Measurements from ENCODE around the gene TMEM247.

TMEM247 gene

GRCh38 chr2:46490521-46491141, 11.3 kb downstream of the TMEM247 start:
- no peak for FAIRE-seq

GRCh38 chr2:46492301-46492700, 12.9 kb downstream of the TMEM247 start:
- no peak for FAIRE-seq

GRCh38 chr2:46493241-46493970, 14.0 kb downstream of the TMEM247 start:
- FAIRE-seq = no peak

GRCh38 chr2:46493971-46494250, 14.5 kb downstream of the TMEM247 start:
- FAIRE-seq = no peak

- FAIRE-seq = no peak
Measured at GRCh38 chr2:46494596-46494995, 15.2 kb downstream of the TMEM247 start.

GRCh38 chr2:46495231-46496030, 16.1 kb downstream of the TMEM247 start:
- FAIRE-seq = no peak

GRCh38 chr2:46497766-46498165, 18.4 kb downstream of the TMEM247 start:
- FAIRE-seq = no peak

- no peak for FAIRE-seq
Measured at GRCh38 chr2:46498681-46499080, 19.3 kb downstream of the TMEM247 start.

- no peak for FAIRE-seq
Measured at GRCh38 chr2:46499392-46499785, 20.0 kb downstream of the TMEM247 start.

GRCh38 chr2:46500801-46501200, 21.4 kb downstream of the TMEM247 start:
- FAIRE-seq = no peak

GRCh38 chr2:46502291-46502885, 23.0 kb downstream of the TMEM247 start:
- FAIRE-seq = no peak

GRCh38 chr2:46503686-46504085, 24.3 kb downstream of the TMEM247 start:
- FAIRE-seq = no peak

GRCh38 chr2:46504221-46504620, 24.9 kb downstream of the TMEM247 start:
- no peak for FAIRE-seq

GRCh38 chr2:46504685-46505471, 25.5 kb downstream of the TMEM247 start:
- no peak for FAIRE-seq

GRCh38 chr2:46505472-46505783, 26.1 kb downstream of the TMEM247 start:
- FAIRE-seq = no peak

GRCh38 chr2:46506131-46506706, 26.9 kb downstream of the TMEM247 start:
- no peak for FAIRE-seq

- FAIRE-seq = no peak
Measured at GRCh38 chr2:46508312-46508711, 28.9 kb downstream of the TMEM247 start.

- no peak for FAIRE-seq
Measured at GRCh38 chr2:46508759-46509158, 29.4 kb downstream of the TMEM247 start.

- no peak for FAIRE-seq
Measured at GRCh38 chr2:46509804-46510203, 30.4 kb downstream of the TMEM247 start.

GRCh38 chr2:46510598-46511177, 31.3 kb downstream of the TMEM247 start:
- FAIRE-seq = no peak

GRCh38 chr2:46512185-46512584, 32.8 kb downstream of the TMEM247 start:
- FAIRE-seq = no peak

GRCh38 chr2:46514738-46515137, 35.4 kb downstream of the TMEM247 start:
- FAIRE-seq = no peak
